ENCODE results near the gene TRIM2. TPM values are rescaled to one million over a fixed set of nuclear protein-coding genes. Genes with fewer than 3 reads are reported as not detected.

The TRIM2 gene
- total and polyA plus RNA-seq, 7 donors = 1.3 to 7.1 (median 3.9) TPM

DNA sequence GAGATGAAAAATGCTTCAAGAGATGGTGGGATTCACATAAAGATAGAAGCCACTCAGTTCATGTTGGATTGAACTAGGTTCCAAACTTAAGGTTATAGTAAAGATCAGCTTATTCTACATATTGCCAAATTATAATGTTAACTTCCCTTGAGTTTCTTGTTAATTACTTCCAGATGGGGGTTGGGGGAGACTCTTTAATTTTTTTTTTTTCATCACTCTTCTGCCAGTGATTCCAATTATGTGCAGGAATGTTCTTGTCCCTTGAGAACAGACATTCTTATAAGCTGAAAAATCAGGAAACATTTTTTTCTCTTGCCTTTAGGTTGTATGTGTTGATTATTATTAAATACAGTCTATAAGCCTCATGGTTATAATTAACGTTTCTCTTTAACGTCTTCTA lies 170.2 kb downstream of the TRIM2 start:
- Histone ChIP-seq H3K27ac (no peak overlapping the region), H3K9me3 (peaks cover 3% of the 10 kb centered on the region), H3K36me3 (ENCODE audit: insufficient read depth in 1 of 2, low read depth in 1 of 2) (no peaks in the 10 kb centered on the region), H3K4me3 (no peak overlapping the region), H3K4me1 (no peaks in the 10 kb centered on the region), H3K27me3 (ENCODE audit: insufficient read depth in 3 of 3, low read length in 2 of 3) (no peaks in the 10 kb centered on the region)
- 65 to 69% (median 67%) methylated on average over 2 of the region's 2 CpGs for WGBS, 3 donors
- ATAC-seq = no peak
- TF ChIP-seq, protein P1, sequence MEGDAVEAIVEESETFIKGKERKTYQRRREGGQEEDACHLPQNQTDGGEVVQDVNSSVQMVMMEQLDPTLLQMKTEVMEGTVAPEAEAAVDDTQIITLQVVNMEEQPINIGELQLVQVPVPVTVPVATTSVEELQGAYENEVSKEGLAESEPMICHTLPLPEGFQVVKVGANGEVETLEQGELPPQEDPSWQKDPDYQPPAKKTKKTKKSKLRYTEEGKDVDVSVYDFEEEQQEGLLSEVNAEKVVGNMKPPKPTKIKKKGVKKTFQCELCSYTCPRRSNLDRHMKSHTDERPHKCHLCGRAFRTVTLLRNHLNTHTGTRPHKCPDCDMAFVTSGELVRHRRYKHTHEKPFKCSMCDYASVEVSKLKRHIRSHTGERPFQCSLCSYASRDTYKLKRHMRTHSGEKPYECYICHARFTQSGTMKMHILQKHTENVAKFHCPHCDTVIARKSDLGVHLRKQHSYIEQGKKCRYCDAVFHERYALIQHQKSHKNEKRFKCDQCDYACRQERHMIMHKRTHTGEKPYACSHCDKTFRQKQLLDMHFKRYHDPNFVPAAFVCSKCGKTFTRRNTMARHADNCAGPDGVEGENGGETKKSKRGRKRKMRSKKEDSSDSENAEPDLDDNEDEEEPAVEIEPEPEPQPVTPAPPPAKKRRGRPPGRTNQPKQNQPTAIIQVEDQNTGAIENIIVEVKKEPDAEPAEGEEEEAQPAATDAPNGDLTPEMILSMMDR (IDR thresholded peaks at IDR 0.05) = no peak
- DNase-seq = no peak
- intact Hi-C loops (cut with DNase I) = no loop called here

DNA sequence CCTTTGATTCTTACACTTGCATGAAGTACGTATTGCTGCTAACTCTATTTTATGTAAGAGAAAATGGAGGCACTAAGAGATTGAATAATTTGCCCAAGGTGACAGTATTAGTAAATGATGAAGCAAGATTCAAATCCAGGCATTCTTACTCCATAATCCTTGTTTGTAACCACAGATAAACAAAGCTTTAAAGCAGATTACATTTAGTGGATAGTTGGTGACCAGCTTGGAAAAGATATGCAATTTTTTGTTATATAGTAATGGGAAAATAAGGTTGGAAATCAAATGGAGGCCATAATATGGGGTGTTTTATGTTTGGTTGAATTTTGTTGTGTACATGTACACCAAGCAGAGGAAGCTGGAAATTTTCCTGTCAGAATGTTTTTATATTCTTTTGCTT lies 171.1 kb downstream of the TRIM2 start:
- TF ChIP-seq, protein P1 (IDR thresholded peaks at IDR 0.05) = no peak
- intact Hi-C loops (cut with DNase I) = no loop called here
- no peak overlapping the region for H3K27ac ChIP-seq
- H3K27me3 ChIP-seq (ENCODE audit: insufficient read depth in 3 of 3, low read length in 2 of 3) = no peaks in the 10 kb centered on the region
- H3K9me3 ChIP-seq = peaks cover 3% of the 10 kb centered on the region
- no peak for DNase-seq
- H3K36me3 ChIP-seq (ENCODE audit: insufficient read depth in 1 of 2, low read depth in 1 of 2) = no peaks in the 10 kb centered on the region
- no peak overlapping the region for H3K4me3 ChIP-seq
- WGBS, 3 donors = 87 to 89% (median 88%) methylated on average over 1 of the region's 1 CpG
- no peak for ATAC-seq
- no peaks in the 10 kb centered on the region for H3K4me1 ChIP-seq

DNA sequence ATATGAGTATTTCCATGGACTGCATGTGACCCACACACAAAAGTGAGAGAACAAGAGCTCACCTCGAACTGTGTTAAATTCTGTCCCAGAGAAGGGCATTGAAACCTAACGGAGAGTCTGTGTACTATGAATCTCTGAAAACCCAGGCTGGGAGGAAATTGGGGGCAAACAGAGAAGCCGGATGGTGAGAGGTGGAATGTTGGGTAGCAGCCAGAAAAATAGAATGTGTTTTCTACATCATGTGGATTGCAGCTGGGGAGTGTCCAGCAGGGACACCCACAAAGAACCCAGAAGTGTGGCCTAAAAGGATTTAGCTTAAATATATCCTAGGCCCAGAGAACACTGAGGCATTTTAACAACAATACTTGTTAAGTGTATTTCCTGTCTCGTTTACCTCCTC lies 178.9 kb downstream of the TRIM2 start:
- no peak for DNase-seq
- TF ChIP-seq, protein P1 (IDR thresholded peaks at IDR 0.05) = no peak
- H3K9me3 ChIP-seq = no peaks in the 10 kb centered on the region
- intact Hi-C loops (cut with DNase I) = no loop called here
- ATAC-seq = no peak
- 54 to 70% (median 66%) methylated on average over 4 of the region's 4 CpGs for whole genome bisulfite sequencing, 3 donors
- H3K27me3 ChIP-seq (ENCODE audit: insufficient read depth in 3 of 3, low read length in 2 of 3) = no peaks in the 10 kb centered on the region
- no peaks in the 10 kb centered on the region for H3K4me1 ChIP-seq
- H3K36me3 ChIP-seq (ENCODE audit: insufficient read depth in 1 of 2, low read depth in 1 of 2) = no peaks in the 10 kb centered on the region
- no peak overlapping the region for H3K27ac ChIP-seq
- no peak overlapping the region for H3K4me3 ChIP-seq

DNA sequence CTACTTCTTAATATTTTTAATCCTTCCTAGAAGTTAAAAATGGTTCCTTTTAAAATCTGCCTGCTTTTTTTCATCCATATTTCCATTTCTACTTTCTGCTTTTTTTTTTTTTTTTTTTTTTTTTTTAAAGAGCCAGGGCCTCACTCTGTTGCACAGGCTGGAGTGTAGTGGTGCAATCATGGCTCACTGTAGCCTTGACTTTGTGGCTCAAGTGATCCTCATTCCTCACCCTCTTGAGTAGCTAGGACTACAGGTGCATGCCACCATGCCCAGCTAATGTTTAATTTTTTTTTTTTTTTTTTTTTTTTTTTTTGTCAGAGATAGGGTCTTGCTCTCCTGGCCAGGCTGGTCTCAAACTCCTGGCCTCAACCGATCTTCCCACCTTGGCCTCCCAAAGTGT lies 179.9 kb downstream of the TRIM2 start:
- TF ChIP-seq, protein P1 (IDR thresholded peaks at IDR 0.05) = no peak
- Histone ChIP-seq H3K4me1 (no peaks in the 10 kb centered on the region), H3K36me3 (ENCODE audit: insufficient read depth in 1 of 2, low read depth in 1 of 2) (no peaks in the 10 kb centered on the region), H3K27ac (no peak overlapping the region), H3K9me3 (no peaks in the 10 kb centered on the region), H3K27me3 (ENCODE audit: insufficient read depth in 3 of 3, low read length in 2 of 3) (no peaks in the 10 kb centered on the region), H3K4me3 (no peak overlapping the region)
- WGBS, 3 donors = 100% methylated on average over 1 of the region's 1 CpG
- ATAC-seq (no peak), DNase-seq (no peak)
- intact Hi-C loops (cut with DNase I) = no loop called here

DNA sequence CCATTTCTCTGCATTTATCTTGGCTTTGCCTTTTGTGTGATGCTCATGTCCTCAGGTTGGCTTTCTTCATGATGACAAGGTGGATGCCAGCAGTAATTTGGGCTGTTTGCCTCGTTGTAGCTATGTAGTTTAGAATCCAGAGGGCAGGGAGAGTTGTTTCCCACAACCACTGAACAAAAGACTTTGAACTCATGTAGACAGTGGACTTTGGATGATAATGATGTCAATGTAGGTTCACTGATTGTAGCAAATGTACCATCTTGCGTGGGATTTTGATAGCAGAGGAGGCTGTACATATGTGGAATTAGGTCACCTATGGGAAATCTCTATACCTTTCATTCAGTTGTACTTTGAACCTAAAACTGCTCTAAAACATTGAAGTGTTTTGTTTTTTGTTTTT lies 181.5 kb downstream of the TRIM2 start:
- H3K27me3 ChIP-seq (ENCODE audit: insufficient read depth in 3 of 3, low read length in 2 of 3) = no peaks in the 10 kb centered on the region
- ATAC-seq = no peak
- WGBS, 3 donors = 85 to 89% (median 87%) methylated on average over 2 of the region's 2 CpGs
- H3K9me3 ChIP-seq = no peaks in the 10 kb centered on the region
- H3K4me1 ChIP-seq = no peaks in the 10 kb centered on the region
- no peaks in the 10 kb centered on the region for H3K36me3 ChIP-seq (ENCODE audit: insufficient read depth in 1 of 2, low read depth in 1 of 2)
- no peak overlapping the region for H3K4me3 ChIP-seq
- no peak overlapping the region for H3K27ac ChIP-seq
- TF ChIP-seq, protein P1 (IDR thresholded peaks at IDR 0.05) = no peak
- intact Hi-C loops (cut with DNase I) = no loop called here
- no peak for DNase-seq
